Activated CD4-positive, alpha-beta memory T cell treated with anti-CD3 and anti-CD28 coated beads for 36 hours (primary cell): Measurements from ENCODE around the gene BTC. TPM values are rescaled to one million over a fixed set of nuclear protein-coding genes. Genes with fewer than 3 reads are reported as not detected.
A peak's percentile ranks its signal among the peaks of the same experiment; 100 is the strongest.
"Not testable (repeated sequence)": the region's sequence is repeated elsewhere in the genome, so short reads cannot be mapped to it uniquely, and the experiment has no call there.

Experiments
- CTCF ChIA-PET: fragments of 350-600 bp; sonication (Branson Sonifier 250); formaldehyde crosslinking; loops from one replicate; lab custom pipeline; 2021; ENCODE audit warnings: antibody characterized with exemption, inconsistent platforms; lab: Charles Lee
- POLR2A ChIA-PET: fragments of 350-600 bp; sonication (Branson Sonifier 250); formaldehyde crosslinking; loops from one replicate; lab custom pipeline; 2021; ENCODE audit warnings: antibody characterized with exemption; lab: Charles Lee
- DNase-seq: peaks from one replicate; pipeline ENCODE4 v3.0.0-alpha.2; 2020
- H3K27ac Mint-ChIP-seq: one replicate; pipeline ENCODE4 v1.8.0; 2021; ENCODE audit warnings: mixed read lengths
- H3K27me3 Mint-ChIP-seq: one replicate; pipeline ENCODE4 v1.8.0; 2021; ENCODE audit warnings: mixed read lengths
- H3K36me3 Mint-ChIP-seq: one replicate; pipeline ENCODE4 v1.8.0; 2021; ENCODE audit warnings: mixed read lengths
- H3K4me1 Mint-ChIP-seq: one replicate; pipeline ENCODE4 v1.8.0; 2021; ENCODE audit warnings: low read depth, mixed read lengths
- H3K4me3 Mint-ChIP-seq: one replicate; pipeline ENCODE4 v1.8.0; 2021; ENCODE audit warnings: mild to moderate bottlenecking, mixed read lengths
- H3K9me3 Mint-ChIP-seq: one replicate; pipeline ENCODE4 v1.8.0; 2021; ENCODE audit warnings: mixed read lengths
- intact Hi-C: fragments of 100-400 bp; cut with micrococcal nuclease; formaldehyde crosslinking; loops from one replicate; pipeline ENCODE4 v1.15.1; 2023
- total RNA-seq, 2 experiments: library from RNA; stranded (reverse); gene quantifications; one replicate each; pipeline ENCODE4 v1.2.3, GENCODE V29; 2021

Gene BTC
- total RNA-seq = not detected

- H3K4me3 Mint-ChIP-seq = peak within 1 kb of the TSS; percentile 35
- CTCF ChIA-PET = no interaction called here
- no peak within 1 kb of the TSS for H3K27ac Mint-ChIP-seq
Observed at GRCh38 chr4:74794382-74795010, at the start of gene BTC. Gene BTC (minus strand): TSS chr4:74794523. CDS start chr4:74794325, 198 bp downstream.

GRCh38 chr4:74840936-74841509, 46.7 kb upstream of the BTC start:
- no peak for DNase-seq
- ChIA-PET CTCF (no interaction called here), POLR2A (no interaction called here)
- H3K36me3 Mint-ChIP-seq = no peaks in the 10 kb centered on the region
- no peak overlapping the region for H3K4me3 Mint-ChIP-seq
- no peak overlapping the region for H3K27ac Mint-ChIP-seq
- intact Hi-C loops = no loop called here
- H3K9me3 Mint-ChIP-seq = no peaks in the 10 kb centered on the region
- H3K27me3 Mint-ChIP-seq = peaks cover 2% of the 10 kb centered on the region
- no peaks in the 10 kb centered on the region for H3K4me1 Mint-ChIP-seq

More at GRCh38 chr4:74794382-74795010, at the start of gene BTC:
- H3K4me1 Mint-ChIP-seq = peaks cover 5% of the 10 kb centered on the region
- H3K27me3 Mint-ChIP-seq = peaks cover 32% of the 10 kb centered on the region
- peak; percentile 10 for DNase-seq
- POLR2A ChIA-PET = no interaction called here
- H3K9me3 Mint-ChIP-seq = no peaks in the 10 kb centered on the region
- no peaks in the 10 kb centered on the region for H3K36me3 Mint-ChIP-seq
- intact Hi-C loops = no loop called here

GRCh38 chr4:74838746-74839370, 44.5 kb upstream of the BTC start:
- H3K36me3 Mint-ChIP-seq = no peaks in the 10 kb centered on the region
- ChIA-PET POLR2A (no interaction called here), CTCF (no interaction called here)
- no peak overlapping the region for H3K27ac Mint-ChIP-seq
- H3K4me1 Mint-ChIP-seq = no peaks in the 10 kb centered on the region
- intact Hi-C loops = no loop called here
- H3K9me3 Mint-ChIP-seq = no peaks in the 10 kb centered on the region
- DNase-seq = no peak
- H3K4me3 Mint-ChIP-seq = no peak overlapping the region
- H3K27me3 Mint-ChIP-seq = no peaks in the 10 kb centered on the region

- no peak for DNase-seq
- Mint-ChIP-seq H3K4me3 (no peak overlapping the region), H3K27ac (no peak overlapping the region), H3K36me3 (no peaks in the 10 kb centered on the region), H3K27me3 (no peaks in the 10 kb centered on the region), H3K4me1 (no peaks in the 10 kb centered on the region), H3K9me3 (peaks cover 11% of the 10 kb centered on the region)
- intact Hi-C loops = no loop called here
- CTCF ChIA-PET = no interaction called here
- POLR2A ChIA-PET = no interaction called here
Observed at GRCh38 chr4:74830928-74831327, 36.6 kb upstream of the BTC start.

- no peak overlapping the region for H3K27ac Mint-ChIP-seq
- peaks cover 1% of the 10 kb centered on the region for H3K27me3 Mint-ChIP-seq
- no peaks in the 10 kb centered on the region for H3K4me1 Mint-ChIP-seq
- POLR2A ChIA-PET = no interaction called here
- DNase-seq = no peak
- no peak overlapping the region for H3K4me3 Mint-ChIP-seq
- CTCF ChIA-PET = no interaction called here
- intact Hi-C loops = no loop called here
- no peaks in the 10 kb centered on the region for H3K36me3 Mint-ChIP-seq
- no peaks in the 10 kb centered on the region for H3K9me3 Mint-ChIP-seq
Observed at GRCh38 chr4:74823194-74823593, 28.9 kb upstream of the BTC start.

GRCh38 chr4:74822603-74823002, 28.3 kb upstream of the BTC start:
- POLR2A ChIA-PET = no interaction called here
- Mint-ChIP-seq H3K27me3 (peaks cover 1% of the 10 kb centered on the region), H3K27ac (no peak overlapping the region), H3K4me1 (no peaks in the 10 kb centered on the region), H3K9me3 (no peaks in the 10 kb centered on the region), H3K36me3 (no peaks in the 10 kb centered on the region), H3K4me3 (no peak overlapping the region)
- DNase-seq = no peak
- CTCF ChIA-PET = no interaction called here
- intact Hi-C loops = no loop called here

GRCh38 chr4:74821541-74821940, 27.2 kb upstream of the BTC start:
- Mint-ChIP-seq H3K36me3 (no peaks in the 10 kb centered on the region), H3K9me3 (no peaks in the 10 kb centered on the region), H3K27me3 (peaks cover 1% of the 10 kb centered on the region), H3K27ac (no peak overlapping the region), H3K4me3 (no peak overlapping the region), H3K4me1 (no peaks in the 10 kb centered on the region)
- POLR2A ChIA-PET = no interaction called here
- no peak for DNase-seq
- CTCF ChIA-PET = no interaction called here
- intact Hi-C loops = no loop called here

GRCh38 chr4:74814052-74814451, 19.7 kb upstream of the BTC start:
- no peak for DNase-seq
- peaks cover 2% of the 10 kb centered on the region for H3K9me3 Mint-ChIP-seq
- intact Hi-C loops = no loop called here
- no peak overlapping the region for H3K4me3 Mint-ChIP-seq
- H3K27me3 Mint-ChIP-seq = no peaks in the 10 kb centered on the region
- no peaks in the 10 kb centered on the region for H3K4me1 Mint-ChIP-seq
- ChIA-PET CTCF (no interaction called here), POLR2A (no interaction called here)
- no peaks in the 10 kb centered on the region for H3K36me3 Mint-ChIP-seq
- no peak overlapping the region for H3K27ac Mint-ChIP-seq

GRCh38 chr4:74812056-74812455, 17.7 kb upstream of the BTC start:
- intact Hi-C loops, DNase-seq, H3K36me3 Mint-ChIP-seq, H3K4me1 Mint-ChIP-seq, POLR2A ChIA-PET, CTCF ChIA-PET, H3K9me3 Mint-ChIP-seq, H3K4me3 Mint-ChIP-seq, H3K27me3 Mint-ChIP-seq, H3K27ac Mint-ChIP-seq: not testable (repeated sequence)

- Mint-ChIP-seq H3K4me3 (no peak overlapping the region), H3K27me3 (no peaks in the 10 kb centered on the region), H3K4me1 (no peaks in the 10 kb centered on the region), H3K9me3 (no peaks in the 10 kb centered on the region), H3K27ac (no peak overlapping the region), H3K36me3 (no peaks in the 10 kb centered on the region)
- intact Hi-C loops = no loop called here
- ChIA-PET POLR2A (no interaction called here), CTCF (no interaction called here)
- no peak for DNase-seq
Observed at GRCh38 chr4:74805601-74806000, 11.3 kb upstream of the BTC start.

- POLR2A ChIA-PET = no interaction called here
- H3K4me1 Mint-ChIP-seq = no peaks in the 10 kb centered on the region
Observed at GRCh38 chr4:74800310-74800709, 6.0 kb upstream of the BTC start.

GRCh38 chr4:74796631-74797030, 2.3 kb upstream of the BTC start:
- intact Hi-C loops = no loop called here
- POLR2A ChIA-PET = no interaction called here
- H3K9me3 Mint-ChIP-seq = no peaks in the 10 kb centered on the region
- H3K36me3 Mint-ChIP-seq = no peaks in the 10 kb centered on the region
- H3K27me3 Mint-ChIP-seq = peaks cover 29% of the 10 kb centered on the region
- no peak overlapping the region for H3K4me3 Mint-ChIP-seq
- peaks cover 5% of the 10 kb centered on the region for H3K4me1 Mint-ChIP-seq
- H3K27ac Mint-ChIP-seq = no peak overlapping the region
- CTCF ChIA-PET = no interaction called here
- no peak for DNase-seq

More at GRCh38 chr4:74800310-74800709, 6.0 kb upstream of the BTC start:
- Mint-ChIP-seq H3K9me3 (no peaks in the 10 kb centered on the region), H3K36me3 (no peaks in the 10 kb centered on the region), H3K27me3 (peaks cover 9% of the 10 kb centered on the region), H3K27ac (no peak overlapping the region), H3K4me3 (no peak overlapping the region)
- no peak for DNase-seq
- CTCF ChIA-PET = interaction anchor here (0.6 kb wide), 1 partner anchor 11 kb away, joined by 3 read pairs; no protein-coding TSS in a partner anchor
- intact Hi-C loops = no loop called here
